H1 (cell line): ENCODE measurements around the gene KCNH8. TPM values are rescaled to one million over a fixed set of nuclear protein-coding genes. Genes with fewer than 3 reads are reported as not detected.

Experiments
- CTCF ChIA-PET: fragments of 300-600 bp; sonication (Branson Sonifier 250); formaldehyde crosslinking; loops from one replicate; lab custom pipeline; 2021; ENCODE audit not compliant: partially characterized antibody; lab: Charles Lee
- POLR2A ChIA-PET: fragments of 300-600 bp; sonication (Branson Sonifier 250); formaldehyde crosslinking; loops from one replicate; lab custom pipeline; 2021; ENCODE audit warnings: inconsistent platforms; ENCODE audit not compliant: partially characterized antibody; lab: Charles Lee
- DNase-seq, 2 experiments: peaks; one replicate each; pipeline versions ENCODE4 v3.0.0 to v3.0.0-alpha.2; 2010 to 2022; ENCODE audit warnings: low spot score in 2 of 2, low read depth in 1 of 2, mixed read lengths in 1 of 2
- FAIRE-seq: peaks from 2 replicates; lab custom pipeline; 2011; peaks lifted over from hg19 to GRCh38; lab: Jason Lieb, UNC
- H2AFZ ChIP-seq: 2 replicates; pipeline ENCODE4 v1.8.1; 2012; ENCODE audit warnings: low read length, inconsistent platforms
- H2AK5ac ChIP-seq: 2 replicates; pipeline ENCODE4 v1.6.1; 2013; ENCODE audit warnings: low read depth, low read length
- H2BK120ac ChIP-seq: replicated peaks from 2 replicates; pipeline ENCODE3; 2013; ENCODE audit warnings: low read depth, low read length, inconsistent platforms
- H2BK12ac ChIP-seq: 2 replicates; pipeline ENCODE4 v1.6.1; 2013; ENCODE audit warnings: low read depth, low read length
- H2BK15ac ChIP-seq: 2 replicates; pipeline ENCODE4 v1.6.1; 2013; ENCODE audit warnings: low read length
- H2BK20ac ChIP-seq: 2 replicates; pipeline ENCODE4 v1.6.1; 2013; ENCODE audit warnings: low read length
- H2BK5ac ChIP-seq: 2 replicates; pipeline ENCODE4 v1.6.1; 2013; ENCODE audit warnings: low read depth, low read length
- H3K14ac ChIP-seq: 2 replicates; pipeline ENCODE4 v1.6.1; 2013; ENCODE audit warnings: inconsistent platforms; ENCODE audit not compliant: insufficient read length
- H3K18ac ChIP-seq: 2 replicates; pipeline ENCODE4 v1.6.1; 2013; ENCODE audit warnings: low read length; ENCODE audit errors: extremely low read depth
- H3K23ac ChIP-seq: 2 replicates; pipeline ENCODE4 v1.6.1; 2013; ENCODE audit warnings: inconsistent platforms; ENCODE audit not compliant: insufficient read length
- H3K23me2 ChIP-seq: 2 replicates; pipeline ENCODE4 v1.6.1; 2013; ENCODE audit warnings: low read depth, low read length
- H3K27ac ChIP-seq: 2 replicates; pipeline ENCODE4 v1.6.1; 2011; ENCODE audit warnings: low read depth, low read length, inconsistent platforms
- H3K27me3 ChIP-seq, 4 experiments: replicated peaks in 1 of 4; 1 replicate in 1 of 4; 2 replicates in 3 of 4; pipeline versions ENCODE4 v1.6.1 to v1.8.1; 2011 to 2013; ENCODE audit warnings: low read length in 3 of 4, mild to moderate bottlenecking in 3 of 4, inconsistent platforms in 2 of 4, mixed read lengths in 2 of 4, moderate library complexity in 1 of 4; ENCODE audit not compliant: control insufficient read depth in 3 of 4, insufficient read depth in 3 of 4; ENCODE audit errors: extremely low read depth in 1 of 4
- H3K36me3 ChIP-seq, 4 experiments: 2 replicates each; pipeline versions ENCODE4 v1.6.1 to v1.8.1; 2011 to 2013; ENCODE audit warnings: mild to moderate bottlenecking in 4 of 4, low read length in 3 of 4, moderate library complexity in 2 of 4, control low read depth in 1 of 4, inconsistent platforms in 1 of 4; ENCODE audit not compliant: insufficient read depth in 4 of 4, control insufficient read depth in 2 of 4
- H3K4ac ChIP-seq: replicated peaks from 2 replicates; pipeline ENCODE3; 2013; ENCODE audit warnings: low read length, low read depth, mixed read lengths, inconsistent platforms; ENCODE audit not compliant: insufficient read length
- H3K4me1 ChIP-seq, 4 experiments: replicated peaks in 1 of 4; 1 replicate in 1 of 4; 2 replicates in 3 of 4; pipeline versions ENCODE4 v1.6.1 to v1.8.1; 2011 to 2013; ENCODE audit warnings: low read length in 3 of 4, inconsistent platforms in 2 of 4, mixed read lengths in 1 of 4; ENCODE audit not compliant: insufficient read depth in 4 of 4, control insufficient read depth in 3 of 4
- H3K4me2 ChIP-seq, 2 experiments: 2 replicates each; pipeline versions ENCODE4 v1.6.1 to v1.8.1; 2011 to 2013; ENCODE audit warnings: low read depth in 2 of 2, low read length in 2 of 2, control low read depth in 1 of 2, inconsistent platforms in 1 of 2, mild to moderate bottlenecking in 1 of 2; ENCODE audit not compliant: insufficient read depth in 1 of 2
- H3K4me3 ChIP-seq, 4 experiments: fragments of 200-600, 300-600 bp in 1 of 4; sonication (generic), shearing (Covaris generic), sonication (Bioruptor Twin) in 1 of 4; 2 replicates each; pipeline versions ENCODE4 v1.5.1 to v1.8.1; 2011 to 2016; ENCODE audit warnings: low read length in 4 of 4, low read depth in 3 of 4, control low read depth in 2 of 4, inconsistent platforms in 2 of 4, mild to moderate bottlenecking in 2 of 4, mixed read lengths in 1 of 4, moderate library complexity in 1 of 4; ENCODE audit not compliant: insufficient read depth in 2 of 4; ENCODE audit errors: extremely low read depth in 1 of 4
- H3K56ac ChIP-seq: replicated peaks from 2 replicates; pipeline ENCODE3; 2013; ENCODE audit warnings: low read depth, mild to moderate bottlenecking, mixed read lengths, low read length, inconsistent platforms; ENCODE audit not compliant: insufficient read length
- H3K79me1 ChIP-seq: 2 replicates; pipeline ENCODE4 v1.6.1; 2013; ENCODE audit warnings: low read depth, low read length, control low read depth
- H3K79me2 ChIP-seq, 2 experiments: 2 replicates each; pipeline versions ENCODE4 v1.6.1 to v1.8.1; 2012 to 2013; ENCODE audit warnings: low read length in 2 of 2, mild to moderate bottlenecking in 2 of 2, inconsistent platforms in 1 of 2; ENCODE audit not compliant: insufficient read depth in 2 of 2, control insufficient read depth in 1 of 2
- H3K9ac ChIP-seq, 4 experiments: replicated peaks in 1 of 4; 1 replicate in 1 of 4; 2 replicates in 3 of 4; pipeline versions ENCODE4 v1.6.1 to v1.8.1; 2011 to 2013; ENCODE audit warnings: low read depth in 3 of 4, low read length in 3 of 4, control low read depth in 2 of 4, mild to moderate bottlenecking in 2 of 4, moderate library complexity in 2 of 4, inconsistent platforms in 1 of 4; ENCODE audit errors: extremely low read depth in 1 of 4
- H3K9me3 ChIP-seq, 2 experiments: 2 replicates each; pipeline versions ENCODE4 v1.6.1 to v1.8.1; 2012 to 2013; ENCODE audit warnings: mild to moderate bottlenecking in 2 of 2, moderate library complexity in 2 of 2, control low read depth in 1 of 2, inconsistent platforms in 1 of 2, low read depth in 1 of 2, low read length in 1 of 2, mixed read lengths in 1 of 2; ENCODE audit not compliant: insufficient read depth in 2 of 2
- H4K20me1 ChIP-seq, 2 experiments: replicated peaks in 1 of 2; 2 replicates each; pipeline versions ENCODE3 to v1.8.1; 2011 to 2013; ENCODE audit warnings: inconsistent platforms in 2 of 2, low read length in 2 of 2, mild to moderate bottlenecking in 1 of 2; ENCODE audit not compliant: insufficient read depth in 2 of 2, control insufficient read depth in 1 of 2
- H4K5ac ChIP-seq: 2 replicates; pipeline ENCODE4 v1.6.1; 2013; ENCODE audit warnings: low read length, low read depth, mixed read lengths, inconsistent platforms; ENCODE audit not compliant: insufficient read length
- H4K8ac ChIP-seq: 2 replicates; pipeline ENCODE4 v1.8.0; 2013; ENCODE audit warnings: mild to moderate bottlenecking, moderate library complexity, low read length, inconsistent platforms; ENCODE audit not compliant: insufficient read depth; ENCODE audit errors: extremely low read depth
- H4K91ac ChIP-seq: replicated peaks from 2 replicates; pipeline ENCODE3; 2013; ENCODE audit warnings: low read length, mixed read lengths, inconsistent platforms; ENCODE audit not compliant: insufficient read length
- BRCA1 ChIP-seq: IDR thresholded peaks from 2 replicates; pipeline ENCODE4 v1.6.1; 2012; ENCODE audit warnings: low read depth, low read length, improper control_type of control experiment
- CHD1 ChIP-seq: IDR thresholded peaks from 2 replicates; pipeline ENCODE4 v1.6.1; 2012; ENCODE audit warnings: low read depth, low read length, improper control_type of control experiment
- CHD2 ChIP-seq: IDR thresholded peaks from 2 replicates; pipeline ENCODE4 v1.6.1; 2012; ENCODE audit warnings: low read length, improper control_type of control experiment
- GABPA ChIP-seq: IDR thresholded peaks from 2 replicates; pipeline ENCODE4 v1.6.1; 2011; ENCODE audit warnings: mild to moderate bottlenecking, low read length, moderate library complexity, borderline replicate concordance; ENCODE audit not compliant: insufficient read depth
- MAFK ChIP-seq: IDR thresholded peaks from 2 replicates; pipeline ENCODE4 v1.6.1; 2012; ENCODE audit warnings: low read depth, mild to moderate bottlenecking, improper control_type of control experiment, low read length
- RAD21 ChIP-seq, 2 experiments: IDR thresholded peaks in 1 of 2; conservative IDR thresholded peaks in 1 of 2; 2 replicates each; pipeline ENCODE4 v1.6.1; 2011; ENCODE audit warnings: low read depth in 2 of 2, low read length in 2 of 2, improper control_type of control experiment in 1 of 2, inconsistent platforms in 1 of 2, mild to moderate bottlenecking in 1 of 2, moderate library complexity in 1 of 2
- RFX5 ChIP-seq: IDR thresholded peaks from 2 replicates; pipeline ENCODE4 v1.6.1; 2011; ENCODE audit warnings: low read depth, low read length, improper control_type of control experiment, borderline replicate concordance
- SIN3A ChIP-seq, 2 experiments: IDR thresholded peaks in 1 of 2; conservative IDR thresholded peaks in 1 of 2; 2 replicates each; pipeline ENCODE4 v1.6.1; 2011 to 2012; ENCODE audit warnings: low read length in 2 of 2, improper control_type of control experiment in 1 of 2, low read depth in 1 of 2, mild to moderate bottlenecking in 1 of 2
- SP4 ChIP-seq: IDR thresholded peaks from 2 replicates; pipeline ENCODE4 v1.6.1; 2012; ENCODE audit warnings: low read length, inconsistent platforms
- SUZ12 ChIP-seq: fragments of 200-600 bp; sonication (generic); IDR thresholded peaks from 2 replicates; pipeline ENCODE4 v1.6.1; 2012; ENCODE audit warnings: mild to moderate bottlenecking, inconsistent platforms, low read length, moderate library complexity, mixed read lengths
- TBP ChIP-seq: IDR thresholded peaks from 2 replicates; pipeline ENCODE4 v1.6.1; 2011; ENCODE audit warnings: low read depth, low read length, improper control_type of control experiment
- ZNF274 ChIP-seq: IDR thresholded peaks from 2 replicates; pipeline ENCODE4 v1.7.0; 2012; ENCODE audit warnings: low read length, borderline replicate concordance; ENCODE audit errors: extremely low read depth
- WGBS, 2 experiments: shearing (Covaris generic) in 1 of 2; methylation state at CpG; one replicate each; pipeline versions ENCODE4 v1.1.6 to v1.1.7; 2013 to 2015; ENCODE audit warnings: low lambda C conversion rate in 2 of 2, mixed read lengths in 2 of 2, inconsistent platforms in 1 of 2, low coverage in 1 of 2, missing lambda C conversion rate in 1 of 2; ENCODE audit not compliant: insufficient replicate concordance in 2 of 2, insufficient coverage in 1 of 2, insufficient read length in 1 of 2; ENCODE audit errors: extremely low coverage in 1 of 2, missing lambda C conversion rate in 1 of 2; 5-methylcytosine and 5-hydroxymethylcytosine counted together
- polyA plus RNA-seq, 7 experiments: library from polyadenylated mRNA; depleted of rRNA in 3 of 7; stranded (reverse) in 5 of 7; unstranded in 2 of 7; fragments of >200 nt in 5 of 7; fragments of 200-250 nt in 2 of 7; gene quantifications; 1 replicate in 5 of 7; 2 replicates in 1 of 7; 4 replicates in 1 of 7; pipeline versions ENCODE4 v1.2.1 to v1.2.3, GENCODE V29; 2011 to 2013; ENCODE audit warnings: missing spikeins in 2 of 7, mixed read lengths in 2 of 7
- total RNA-seq: library from RNA; stranded (reverse); fragmentation: NEBNext Ultra II Directional; extraction: Animal tissue kit (Norgen Biotek cat#: 25700); gene quantifications from 2 replicates; pipeline ENCODE4 v1.2.1, GENCODE V29; 2021
- TF ChIP-seq, protein P1 (sequence below): IDR thresholded peaks from 2 replicates; pipeline ENCODE4 v1.6.1; 2012; ENCODE audit warnings: low read length, inconsistent platforms

The KCNH8 gene
- total and polyA plus RNA-seq, 2 of the 8 experiments (the other 6 are each of a cell fraction or from before 2014, with no cell fraction given) = 2.2 to 2.4 TPM

DNA sequence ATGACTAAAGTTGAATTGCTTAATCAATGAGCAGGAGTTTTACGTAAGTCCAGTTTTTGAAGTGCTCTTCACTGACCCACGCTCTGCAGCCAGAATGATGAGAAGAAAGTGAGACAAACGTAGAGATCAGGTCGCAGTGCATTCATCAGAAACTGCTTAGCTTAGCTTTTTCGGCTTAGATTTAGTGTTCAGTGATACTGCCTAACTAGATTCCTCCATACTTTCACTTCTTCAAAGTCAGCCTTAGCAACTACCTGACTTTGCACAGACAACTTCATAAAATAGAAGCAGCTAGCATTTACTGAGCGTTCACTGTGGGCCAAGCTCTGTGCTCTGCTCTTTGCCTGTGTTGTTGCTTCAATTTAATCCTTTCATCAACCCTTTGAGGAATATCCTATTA, 116.1 kb downstream of the KCNH8 start:
- Histone ChIP-seq H4K91ac (no peak overlapping the region), H4K5ac (no peak overlapping the region), H3K79me2 (no peaks in the 10 kb centered on the region), H2BK120ac (no peak overlapping the region), H2BK5ac (no peak overlapping the region), H4K8ac (no peak overlapping the region), H2BK15ac (no peak overlapping the region), H3K4ac (no peak overlapping the region), H2AK5ac (no peak overlapping the region), H2AFZ (no peak overlapping the region), H3K27me3 (no peaks in the 10 kb centered on the region), H3K56ac (no peak overlapping the region), H2BK12ac (no peak overlapping the region), H3K18ac (no peak overlapping the region), H3K14ac (no peak overlapping the region), H3K36me3 (no peaks in the 10 kb centered on the region; a peak in 1 of 8 replicates), H3K9ac (no peak overlapping the region), H2BK20ac (no peak overlapping the region), H3K4me1 (peaks cover 3 to 12% (median 7%) of the 10 kb centered on the region in 4 experiments; a peak in 5 of 7 replicates), H3K23me2 (no peaks in the 10 kb centered on the region), H3K4me3 (no peak overlapping the region), H3K4me2 (no peak overlapping the region), H3K9me3 (no peaks in the 10 kb centered on the region), H4K20me1 (no peaks in the 10 kb centered on the region), H3K27ac (no peak overlapping the region), H3K23ac (no peak overlapping the region), H3K79me1 (no peaks in the 10 kb centered on the region)
- 93% methylated on average over 6 of the region's 6 CpGs; no CpG with 5 or more reads in 1 of the 2 experiments for WGBS, 2 experiments
- no peak for DNase-seq
- no peak for FAIRE-seq
- ChIA-PET POLR2A (no interaction called here), CTCF (interaction anchor here (1.1 to 1.6 kb wide), 4 partner anchors 9 to 200 kb away, joined by 3 to 4 read pairs (median 4); no protein-coding TSS in a partner anchor)
- TF ChIP-seq, protein P1, sequence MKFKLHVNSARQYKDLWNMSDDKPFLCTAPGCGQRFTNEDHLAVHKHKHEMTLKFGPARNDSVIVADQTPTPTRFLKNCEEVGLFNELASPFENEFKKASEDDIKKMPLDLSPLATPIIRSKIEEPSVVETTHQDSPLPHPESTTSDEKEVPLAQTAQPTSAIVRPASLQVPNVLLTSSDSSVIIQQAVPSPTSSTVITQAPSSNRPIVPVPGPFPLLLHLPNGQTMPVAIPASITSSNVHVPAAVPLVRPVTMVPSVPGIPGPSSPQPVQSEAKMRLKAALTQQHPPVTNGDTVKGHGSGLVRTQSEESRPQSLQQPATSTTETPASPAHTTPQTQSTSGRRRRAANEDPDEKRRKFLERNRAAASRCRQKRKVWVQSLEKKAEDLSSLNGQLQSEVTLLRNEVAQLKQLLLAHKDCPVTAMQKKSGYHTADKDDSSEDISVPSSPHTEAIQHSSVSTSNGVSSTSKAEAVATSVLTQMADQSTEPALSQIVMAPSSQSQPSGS = no peak
- no peak for TF ChIP-seq BRCA1
- TF ChIP-seq MAFK = no peak
- no peak for TF ChIP-seq SUZ12
- no peak for TF ChIP-seq GABPA
- no peak for TF ChIP-seq ZNF274
- TF ChIP-seq SP4 = no peak
- TF ChIP-seq RAD21 (IDR thresholded peaks at IDR 0.05 in 1 of 2, conservative IDR thresholded peaks at IDR 0.05 in 1 of 2; ENCODE audit: low read depth in 2 of 2, low read length in 2 of 2) = no peak
- TF ChIP-seq TBP = no peak
- no peak for TF ChIP-seq CHD1
- TF ChIP-seq CHD2 = no peak
- no peak for TF ChIP-seq SIN3A (conservative IDR thresholded peaks at IDR 0.05 in 1 of 2, IDR thresholded peaks at IDR 0.05 in 1 of 2; ENCODE audit: low read depth in 1 of 2, low read length in 2 of 2)
- TF ChIP-seq RFX5 = no peak
